Activated CD4-positive, alpha-beta T cell treated with anti-CD3 and anti-CD28 coated beads, Interleukin-2, amount 50 U/mL, for 16 hours (primary cell): ENCODE results near the gene NCL.
"Not testable (repeated sequence)": the region's sequence is repeated elsewhere in the genome, so short reads cannot be mapped to it uniquely, and the experiment has no call there.

Experiments
- DNase-seq: peaks from one replicate; pipeline ENCODE4 v3.0.0-alpha.2; 2020

Gene NCL

DNA sequence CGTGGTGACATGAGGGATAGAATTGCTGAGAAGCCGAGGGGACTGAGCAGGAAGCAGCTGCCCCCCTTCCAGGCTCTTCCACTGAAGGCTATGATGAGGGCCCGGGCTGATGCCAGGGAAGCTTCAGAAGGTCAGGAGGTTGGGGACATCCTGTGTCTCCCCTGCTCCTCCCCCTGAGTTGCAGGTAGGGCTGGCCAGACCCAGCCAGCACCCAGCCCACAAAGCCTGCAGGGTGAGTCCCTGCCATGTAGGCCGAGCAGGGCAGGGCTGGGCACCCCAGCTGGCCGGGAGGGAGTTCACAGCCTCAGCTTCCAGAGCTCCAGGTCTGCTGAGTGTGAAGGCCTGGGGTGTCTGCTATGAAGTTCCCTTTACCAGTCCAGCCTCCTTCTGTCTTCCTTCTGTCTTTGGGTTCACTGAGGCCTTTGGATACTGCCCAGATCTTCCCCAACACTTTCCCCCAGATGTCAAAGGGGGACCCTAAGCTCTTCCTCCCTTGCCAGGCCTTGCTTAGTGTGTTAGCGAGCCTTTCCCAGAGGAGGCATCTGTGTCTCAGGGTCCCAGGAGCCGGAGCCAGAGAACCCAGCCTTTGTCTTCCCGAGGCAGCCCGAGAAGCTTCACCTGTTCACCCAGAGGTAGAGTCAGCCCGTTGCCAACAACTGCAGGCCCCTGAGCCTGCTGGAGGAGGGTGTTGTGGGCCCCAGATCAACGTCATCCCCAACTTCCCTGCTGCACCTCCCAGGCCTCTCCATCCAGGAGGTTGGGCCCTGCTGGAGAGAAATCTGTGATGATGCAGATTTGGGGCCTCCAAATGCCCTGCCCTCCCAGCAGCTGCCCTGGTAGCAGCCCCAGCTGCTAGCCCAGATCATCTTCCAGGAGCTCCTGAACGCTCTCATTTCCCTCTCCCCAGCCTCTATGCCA is 3.6 kb upstream of the NCL start:
- no peak for DNase-seq

DNA sequence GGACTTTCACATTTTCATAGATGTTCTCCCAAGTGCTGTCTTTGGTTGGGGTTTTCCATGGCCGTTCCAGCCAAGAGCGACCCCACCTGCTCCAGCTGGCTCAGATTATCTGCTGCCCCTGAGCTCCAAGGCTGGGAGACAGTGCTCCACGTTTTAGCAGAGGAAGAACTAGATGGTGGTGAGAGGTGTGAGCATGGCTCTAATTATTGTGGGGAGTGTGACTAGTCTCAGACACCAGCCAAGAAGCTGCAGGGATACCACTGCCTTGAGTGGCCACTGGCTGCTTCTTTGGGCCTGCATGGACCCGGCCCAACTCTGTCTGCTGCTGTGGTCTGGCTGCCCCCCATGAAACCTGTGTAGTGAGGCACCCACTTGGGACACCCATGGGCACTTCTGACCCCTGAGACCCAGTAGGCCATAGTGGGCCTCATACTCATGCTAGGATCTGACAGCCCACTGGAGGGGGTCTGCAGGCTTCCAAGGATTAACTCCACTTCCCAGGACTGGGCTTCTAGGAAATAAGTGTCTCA is 2.8 kb upstream of the NCL start:
- no peak for DNase-seq

DNA sequence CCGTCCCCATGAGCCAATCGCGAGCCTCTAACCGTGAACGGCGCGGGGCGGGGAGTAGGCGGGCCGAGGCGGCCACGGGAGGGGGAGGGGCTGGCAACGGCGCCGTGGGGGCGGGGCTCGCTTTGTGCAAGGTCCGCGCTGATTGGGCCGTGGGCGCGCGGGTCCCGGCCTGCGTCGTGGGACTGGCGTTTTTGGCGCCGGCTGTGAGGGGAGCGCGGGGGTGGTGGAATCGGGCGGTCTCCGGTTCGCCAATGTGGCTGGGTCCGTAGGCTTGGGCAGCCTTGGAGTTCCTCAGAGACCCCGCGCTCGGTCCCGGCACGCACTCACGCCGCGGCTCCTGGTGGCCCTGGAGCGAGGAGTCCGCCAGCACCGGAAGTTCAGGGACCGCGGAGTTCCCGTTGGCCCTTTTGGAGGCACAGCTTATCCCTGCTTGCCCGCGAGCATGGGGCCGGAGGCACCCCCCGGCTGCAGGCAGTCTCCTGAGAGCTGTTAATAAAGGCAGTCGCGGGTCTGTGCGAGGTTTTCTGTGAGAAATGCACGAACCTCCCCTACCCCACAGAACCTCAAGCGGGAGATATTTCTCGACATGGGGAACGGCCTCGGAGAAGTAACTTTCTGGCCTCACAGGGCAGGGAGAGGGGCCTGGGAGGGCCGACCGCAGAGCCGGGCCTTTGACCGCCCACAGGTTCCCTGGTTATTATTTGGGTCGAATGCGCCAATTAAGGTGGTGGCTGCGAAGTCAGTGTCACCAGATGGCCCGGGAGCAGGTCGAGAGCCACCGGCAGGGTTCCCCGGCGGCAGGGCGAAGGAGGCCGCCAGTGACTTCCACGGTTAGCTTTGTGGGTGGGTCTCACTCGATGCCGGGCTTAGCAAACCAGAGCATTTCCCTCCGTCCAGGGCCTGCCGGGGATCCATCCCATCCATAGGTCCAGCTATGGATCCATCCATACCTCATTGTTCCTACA is 574 bp upstream of the NCL start:
- DNase-seq: peak; percentile 98

DNA sequence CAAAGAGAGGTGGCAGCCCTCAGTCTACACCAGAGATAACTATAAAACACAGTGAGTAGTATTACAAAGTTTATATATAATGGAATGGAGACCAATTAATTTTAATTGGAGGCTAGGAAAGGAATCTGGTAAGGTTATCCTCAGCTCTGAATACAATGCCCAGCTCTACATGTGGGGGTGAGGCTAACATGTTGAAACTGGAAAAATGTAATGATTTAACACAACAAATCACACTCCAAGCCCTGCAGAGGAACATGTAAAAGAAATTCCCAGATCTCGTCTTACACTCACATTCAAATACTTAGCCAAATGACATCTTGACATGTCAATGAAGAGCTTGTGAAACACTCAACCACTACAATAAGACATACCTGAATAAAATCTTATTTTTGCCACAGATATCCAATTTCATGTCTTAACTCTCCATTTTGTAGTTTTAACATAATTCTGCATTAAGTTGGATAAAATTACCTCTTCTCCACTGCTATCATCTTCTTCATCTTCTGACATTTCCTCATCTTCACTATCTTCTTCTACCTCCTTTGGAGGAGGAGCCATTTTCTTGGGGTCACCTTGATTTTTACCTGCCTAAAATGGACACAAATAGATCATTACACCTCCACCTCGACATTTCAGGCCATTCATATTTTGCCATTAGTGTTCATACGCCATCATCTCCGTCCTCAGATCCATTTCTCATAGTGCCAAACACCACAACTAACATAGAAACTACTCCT is 1.4 kb downstream of the NCL start:
- DNase-seq: no peak

DNA sequence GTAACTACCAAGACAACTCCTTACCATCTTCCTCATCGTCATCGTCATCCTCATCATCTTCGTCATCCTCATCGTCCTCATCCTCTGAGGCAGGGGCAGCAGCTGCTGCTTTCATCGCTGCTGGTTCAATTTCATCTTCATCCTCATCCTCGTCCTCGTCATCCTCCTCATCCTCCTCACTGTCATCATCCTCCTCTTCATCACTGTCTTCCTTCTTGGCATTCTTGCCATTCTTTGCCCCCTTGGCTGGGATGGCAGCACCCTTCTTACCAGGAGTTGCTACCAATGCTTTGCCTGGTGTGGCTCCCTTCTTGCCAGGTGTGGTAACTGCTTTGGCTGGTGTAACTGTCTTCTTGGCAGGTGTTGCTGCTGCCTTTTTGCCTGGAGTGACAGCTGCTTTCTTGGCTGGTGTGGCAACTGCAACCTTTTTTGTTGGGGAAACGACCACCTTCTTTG is 2.7 kb downstream of the NCL start:
- no peak for DNase-seq

GRCh38 chr2:231460841-231461240 is 3.4 kb downstream of the NCL start:
- DNase-seq: not testable (repeated sequence)

DNA sequence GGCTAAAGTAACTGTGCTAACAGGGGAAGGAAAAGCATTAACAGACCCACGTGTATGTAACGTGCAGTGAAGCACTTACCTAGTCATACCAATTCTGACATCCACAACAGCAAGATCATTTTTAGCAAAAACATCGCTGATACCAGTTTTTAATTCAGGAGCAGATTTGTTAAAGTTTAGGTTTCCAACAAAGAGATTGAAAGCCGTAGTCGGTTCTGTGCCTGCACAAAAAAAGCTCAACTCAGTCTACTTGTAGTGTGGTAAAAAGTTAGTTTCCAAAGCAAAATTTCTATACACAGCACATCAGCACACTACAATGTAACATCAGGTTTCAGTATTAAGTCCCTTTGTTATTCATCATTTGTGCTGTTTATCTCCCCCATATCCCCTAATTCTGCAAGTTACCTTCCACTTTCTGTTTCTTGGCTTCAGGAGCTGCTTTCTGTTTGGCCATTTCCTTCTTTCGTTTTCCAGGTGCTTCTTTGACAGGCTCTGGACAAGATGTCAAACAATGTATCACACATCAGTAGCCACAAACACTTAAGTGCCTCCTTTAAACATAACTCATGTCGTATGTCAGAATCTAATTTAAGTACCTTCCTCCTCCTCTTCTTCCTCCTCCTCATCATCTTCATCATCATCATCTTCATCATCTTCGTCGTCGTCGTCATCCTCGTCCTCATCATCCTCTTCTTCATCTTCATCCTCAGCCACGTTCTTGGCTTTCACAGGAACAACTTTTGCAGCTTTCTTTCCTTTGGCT is 4.0 kb downstream of the NCL start:
- no peak for DNase-seq

DNA sequence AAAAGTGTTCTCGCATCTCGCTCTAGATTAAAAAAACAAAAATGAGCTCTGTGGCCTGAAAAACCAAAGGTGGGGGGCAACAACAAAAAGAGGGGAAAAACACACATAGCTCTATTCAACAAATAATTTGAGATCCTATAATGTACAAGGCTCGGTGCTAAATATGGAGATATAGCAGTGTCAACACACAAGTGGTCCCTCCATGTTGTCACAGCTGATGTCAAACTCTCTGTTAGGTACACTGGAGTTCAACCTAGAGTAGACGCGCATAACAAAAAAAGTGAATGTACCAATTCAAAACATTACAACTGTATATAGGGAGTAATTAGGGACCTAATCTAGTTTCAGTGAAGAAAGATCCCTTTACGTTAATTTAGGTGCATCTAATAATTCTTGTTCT is 5.9 kb downstream of the NCL start:
- DNase-seq: no peak

GRCh38 chr2:231457101-231457500 is 7.2 kb downstream of the NCL start:
- DNase-seq: no peak

- DNase-seq: no peak
These were observed 7.8 kb downstream of the NCL start for GRCh38 chr2:231456295-231457004.

- DNase-seq: no peak
These were observed 8.4 kb downstream of the NCL start for GRCh38 chr2:231455890-231456289.

DNA sequence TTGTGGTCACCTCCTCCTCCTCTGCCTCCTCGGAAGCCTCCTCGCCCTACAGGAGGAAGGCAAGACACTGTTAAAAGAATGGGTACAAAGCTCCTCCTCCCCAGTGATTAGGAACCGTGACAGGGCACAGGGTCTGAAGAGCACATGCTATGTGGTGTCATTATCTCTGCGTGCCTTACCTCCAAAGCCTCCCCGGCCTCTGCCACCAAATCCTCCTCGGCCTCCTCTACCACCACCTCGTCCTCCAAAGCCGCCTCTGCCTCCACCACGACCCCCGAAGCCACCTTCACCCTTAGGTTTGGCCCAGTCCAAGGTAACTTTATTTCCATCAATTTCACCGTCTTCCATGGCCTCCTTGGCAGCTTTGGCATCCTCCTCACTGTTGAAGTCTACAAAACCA is 9.1 kb downstream of the NCL start:
- no peak for DNase-seq

- no peak for DNase-seq
These were observed 9.9 kb downstream of the NCL start for GRCh38 chr2:231454361-231454791.

GRCh38 chr2:231452799-231453508 is 11.3 kb downstream of the NCL start:
- DNase-seq: no peak

DNA sequence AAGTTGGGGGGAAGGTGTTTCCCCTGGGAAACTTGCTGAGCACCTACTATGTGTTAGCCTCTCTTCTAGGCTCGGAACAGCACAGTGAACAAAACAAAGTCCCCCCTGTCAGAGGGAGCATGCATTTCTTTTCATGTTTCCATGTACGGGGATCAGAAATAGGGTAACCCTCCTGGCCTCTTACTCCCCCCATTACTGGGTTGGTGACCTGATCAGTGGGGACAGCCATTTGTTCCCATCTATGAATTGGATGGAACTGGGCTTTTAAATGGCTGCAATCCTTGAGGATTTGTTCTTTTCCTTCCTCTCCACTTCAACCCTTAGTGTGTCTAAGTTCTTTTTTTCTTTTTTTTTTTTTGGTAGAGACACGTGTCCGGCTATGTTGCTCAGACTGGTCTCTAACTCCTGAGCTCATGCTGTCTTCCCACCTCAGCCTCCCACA is 13.7 kb downstream of the NCL start:
- no peak for DNase-seq

GRCh38 chr2:231449503-231450054 is 14.7 kb downstream of the NCL start:
- no peak for DNase-seq

DNA sequence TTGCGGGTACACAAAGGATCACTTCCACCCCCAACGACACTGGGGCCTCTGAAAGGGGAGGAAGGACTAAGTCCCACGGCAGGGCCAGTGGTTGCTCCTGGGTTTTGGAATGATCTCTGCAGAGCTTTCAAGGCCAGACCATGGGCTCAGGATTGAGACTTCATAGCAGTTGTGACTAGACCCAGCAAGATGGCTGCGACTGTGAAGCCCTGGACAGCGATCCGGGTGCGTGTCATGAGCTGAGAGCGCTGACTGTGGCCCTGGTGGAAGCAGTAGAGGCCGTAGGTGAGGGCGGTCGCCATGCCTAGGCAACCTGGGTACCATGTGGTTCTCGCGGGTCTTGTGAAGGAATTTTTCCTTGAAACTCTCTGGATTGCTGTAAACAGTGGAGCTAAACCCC is 27.3 kb downstream of the NCL start:
- DNase-seq: no peak

GRCh38 chr2:231433990-231434389 is 30.3 kb downstream of the NCL start:
- no peak for DNase-seq

DNA sequence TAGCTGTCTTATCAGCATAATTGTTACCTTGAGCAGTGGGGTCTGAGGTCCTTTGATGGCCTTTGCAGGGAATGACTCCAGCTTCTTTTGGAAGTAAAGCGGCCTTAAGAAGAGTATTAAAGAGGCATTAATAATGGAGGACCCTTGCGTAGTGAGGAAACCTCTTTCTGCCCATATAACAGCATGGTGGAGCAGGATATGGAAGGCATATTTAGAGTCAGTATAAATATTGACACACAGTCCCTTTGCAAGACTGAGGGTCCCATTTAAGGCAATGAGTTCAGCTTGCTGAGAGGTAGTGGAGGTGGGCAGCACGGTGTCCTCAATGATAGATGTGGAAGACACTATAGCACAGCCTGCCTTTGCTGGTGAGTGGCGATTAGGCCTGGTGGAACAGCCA is 32.7 kb downstream of the NCL start:
- DNase-seq: no peak

- not testable (repeated sequence) for DNase-seq
These were observed 33.8 kb downstream of the NCL start for GRCh38 chr2:231430437-231430836.
